HFF-Myc (cell line): Measurements from ENCODE around the gene ADAMTSL5.
"Not testable (repeated sequence)": the region's sequence is repeated elsewhere in the genome, so short reads cannot be mapped to it uniquely, and the experiment has no call there.

ENCODE experiments used
- DNase-seq: peaks from one replicate; pipeline ENCODE4 v3.0.0-alpha.2; 2011; ENCODE audit warnings: low read depth; ENCODE audit errors: extremely low read depth
- H3K4me3 ChIP-seq: replicated peaks from 2 replicates; pipeline ENCODE4 v1.5.1; 2011; ENCODE audit warnings: low read depth, mild to moderate bottlenecking, control low read depth, low read length
- TF ChIP-seq, protein P1 (sequence below): IDR thresholded peaks from 2 replicates; pipeline ENCODE4 v1.5.1; 2012; ENCODE audit warnings: mild to moderate bottlenecking, low read depth, low read length, control low read depth; ENCODE audit errors: missing control alignments

ADAMTSL5 gene

DNA sequence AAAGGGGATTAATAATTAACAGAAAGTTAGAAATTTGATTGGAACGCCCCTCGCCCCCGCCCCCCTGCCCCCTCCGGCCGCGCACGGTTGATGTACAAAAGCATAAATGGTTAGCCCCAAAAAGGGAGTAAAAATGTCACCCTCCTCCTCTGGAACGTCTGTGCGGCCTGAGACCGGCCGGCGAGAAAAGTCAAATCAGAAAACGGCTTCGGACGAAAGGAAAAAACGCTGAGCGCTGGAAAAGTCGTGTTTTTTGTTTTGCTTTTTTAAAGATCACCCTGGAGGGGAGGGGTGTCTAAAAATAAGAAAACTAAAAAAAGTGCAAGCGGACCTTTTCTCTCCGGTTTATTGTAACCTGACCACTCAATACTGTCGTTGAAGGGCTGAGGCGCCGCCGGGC lies 42.1 kb upstream of the ADAMTSL5 start:
- H3K4me3 ChIP-seq: no peak overlapping the region
- TF ChIP-seq, protein P1, sequence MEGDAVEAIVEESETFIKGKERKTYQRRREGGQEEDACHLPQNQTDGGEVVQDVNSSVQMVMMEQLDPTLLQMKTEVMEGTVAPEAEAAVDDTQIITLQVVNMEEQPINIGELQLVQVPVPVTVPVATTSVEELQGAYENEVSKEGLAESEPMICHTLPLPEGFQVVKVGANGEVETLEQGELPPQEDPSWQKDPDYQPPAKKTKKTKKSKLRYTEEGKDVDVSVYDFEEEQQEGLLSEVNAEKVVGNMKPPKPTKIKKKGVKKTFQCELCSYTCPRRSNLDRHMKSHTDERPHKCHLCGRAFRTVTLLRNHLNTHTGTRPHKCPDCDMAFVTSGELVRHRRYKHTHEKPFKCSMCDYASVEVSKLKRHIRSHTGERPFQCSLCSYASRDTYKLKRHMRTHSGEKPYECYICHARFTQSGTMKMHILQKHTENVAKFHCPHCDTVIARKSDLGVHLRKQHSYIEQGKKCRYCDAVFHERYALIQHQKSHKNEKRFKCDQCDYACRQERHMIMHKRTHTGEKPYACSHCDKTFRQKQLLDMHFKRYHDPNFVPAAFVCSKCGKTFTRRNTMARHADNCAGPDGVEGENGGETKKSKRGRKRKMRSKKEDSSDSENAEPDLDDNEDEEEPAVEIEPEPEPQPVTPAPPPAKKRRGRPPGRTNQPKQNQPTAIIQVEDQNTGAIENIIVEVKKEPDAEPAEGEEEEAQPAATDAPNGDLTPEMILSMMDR: no peak
- DNase-seq: no peak

DNA sequence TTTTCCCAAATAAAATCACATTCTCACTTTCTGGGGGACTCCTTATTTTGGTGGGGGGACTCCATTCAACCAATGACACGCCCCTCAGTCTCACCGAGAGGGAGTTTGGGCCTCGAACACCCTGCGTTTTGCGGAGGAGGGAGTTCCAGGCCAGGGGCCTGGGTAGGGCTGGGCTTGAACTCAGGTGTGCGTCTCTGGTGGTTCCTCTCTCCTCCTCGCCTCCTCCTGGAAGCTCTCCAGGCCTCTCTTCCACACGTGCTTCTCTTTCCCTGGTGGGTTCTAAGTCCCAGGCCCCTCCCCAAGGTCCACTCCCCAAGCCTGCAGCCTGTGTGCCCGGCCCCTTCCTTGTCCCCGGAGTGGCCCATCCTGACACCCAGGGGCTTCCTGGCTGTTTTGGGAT lies 40.6 kb upstream of the ADAMTSL5 start:
- DNase-seq: no peak
- H3K4me3 ChIP-seq: no peak overlapping the region
- TF ChIP-seq, protein P1: no peak

DNA sequence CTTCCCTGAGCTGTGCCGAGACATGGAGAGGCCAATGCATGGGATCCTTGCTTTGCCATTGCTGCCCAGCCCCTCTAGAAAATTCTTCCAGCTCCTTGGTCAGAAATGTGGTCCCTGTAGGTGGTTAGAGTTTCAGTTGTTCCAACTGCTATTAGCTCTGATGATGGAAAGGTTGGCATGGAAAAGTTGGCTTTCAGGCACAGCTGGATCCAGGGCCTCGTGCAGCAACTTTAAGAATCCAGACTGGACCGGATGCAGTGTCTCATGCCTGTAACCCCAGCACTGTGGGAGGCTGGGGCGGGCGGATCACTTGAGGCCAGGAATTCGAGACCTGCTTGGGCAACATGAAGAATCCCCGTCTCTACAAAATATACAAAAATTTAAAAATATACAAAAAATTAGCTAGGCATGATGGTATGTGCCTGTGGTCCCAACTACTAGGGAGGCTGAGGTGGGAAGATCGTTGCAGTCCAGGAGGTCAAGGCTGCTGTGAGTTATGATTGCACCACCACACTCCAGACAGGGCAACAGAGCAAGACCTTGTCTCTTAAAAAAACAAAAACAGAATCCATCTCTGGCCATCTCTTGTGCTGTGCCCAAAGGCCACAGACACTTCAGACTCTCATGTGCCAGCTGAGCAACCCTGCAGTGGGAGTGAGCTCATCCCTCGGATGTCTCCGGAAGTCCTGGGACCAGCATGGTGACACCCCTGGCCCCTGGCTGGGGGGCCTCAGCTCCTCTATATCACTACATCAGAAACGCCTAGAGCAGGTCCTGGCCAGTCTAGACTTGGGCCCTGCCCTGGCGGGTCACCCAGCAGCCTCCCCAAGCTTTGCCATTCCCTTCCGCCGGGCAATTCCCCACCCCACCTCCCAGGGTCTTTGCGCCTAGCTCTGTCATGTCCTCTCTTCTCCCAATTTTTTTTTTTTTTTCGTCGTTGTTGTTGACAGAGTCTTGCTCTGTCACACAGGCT lies 38.5 kb upstream of the ADAMTSL5 start:
- no peak overlapping the region for H3K4me3 ChIP-seq
- TF ChIP-seq, protein P1: no peak
- no peak for DNase-seq

DNA sequence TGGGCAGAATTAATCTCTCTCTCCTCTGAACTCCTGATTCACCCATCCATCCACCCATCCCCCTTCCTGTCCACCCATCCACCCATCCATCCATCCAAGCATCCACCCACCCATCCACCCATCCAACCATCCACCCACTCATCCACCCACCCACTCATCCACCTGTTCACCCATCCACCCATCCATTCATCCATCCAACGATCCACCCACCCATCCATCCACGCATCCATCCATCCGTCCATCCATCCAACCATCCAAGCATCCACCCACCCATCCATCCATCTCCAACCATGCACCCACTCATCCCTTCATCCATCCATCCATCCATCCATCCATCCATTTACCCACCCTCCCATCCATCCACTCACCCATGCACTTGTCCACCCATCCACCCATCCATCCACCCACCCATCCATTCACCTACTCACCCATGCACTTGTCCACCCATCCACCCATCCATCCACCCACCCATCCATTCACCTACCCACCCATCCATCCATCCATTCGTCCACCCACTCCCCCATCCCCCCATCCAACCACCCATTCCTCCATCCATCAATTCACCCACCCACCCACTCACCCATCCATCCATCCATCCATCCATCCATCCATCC lies 36.6 kb upstream of the ADAMTSL5 start:
- H3K4me3 ChIP-seq: no peak overlapping the region
- no peak for DNase-seq
- TF ChIP-seq, protein P1: no peak

DNA sequence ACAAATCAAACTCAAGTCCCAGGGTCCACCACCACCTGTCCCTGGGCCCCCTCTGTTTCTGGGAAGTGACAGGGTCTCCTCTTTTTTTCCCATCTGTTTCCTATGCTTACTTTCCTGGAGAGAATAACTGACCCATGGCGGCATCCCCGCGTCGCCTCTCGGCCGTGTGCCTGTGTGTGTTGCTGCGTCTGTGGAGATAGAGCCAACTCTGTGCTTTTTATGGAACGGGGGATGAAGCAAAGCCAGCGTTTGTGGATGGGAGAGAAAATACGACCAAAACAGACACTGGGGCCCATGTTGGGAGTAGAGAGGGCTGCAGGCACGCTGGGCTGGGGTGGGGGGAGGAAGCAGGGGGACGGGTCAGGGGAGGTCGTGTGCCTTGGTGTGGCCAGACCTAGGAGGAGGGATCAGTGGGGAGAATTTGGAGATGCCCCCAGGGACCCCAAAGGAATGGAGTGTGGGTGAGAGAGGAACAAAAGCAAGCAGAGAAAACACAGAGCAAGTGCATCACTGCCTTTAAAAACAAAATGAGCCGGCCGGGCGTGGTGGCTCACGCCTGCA lies 27.6 kb upstream of the ADAMTSL5 start:
- TF ChIP-seq, protein P1: no peak
- no peak overlapping the region for H3K4me3 ChIP-seq
- DNase-seq: no peak

DNA sequence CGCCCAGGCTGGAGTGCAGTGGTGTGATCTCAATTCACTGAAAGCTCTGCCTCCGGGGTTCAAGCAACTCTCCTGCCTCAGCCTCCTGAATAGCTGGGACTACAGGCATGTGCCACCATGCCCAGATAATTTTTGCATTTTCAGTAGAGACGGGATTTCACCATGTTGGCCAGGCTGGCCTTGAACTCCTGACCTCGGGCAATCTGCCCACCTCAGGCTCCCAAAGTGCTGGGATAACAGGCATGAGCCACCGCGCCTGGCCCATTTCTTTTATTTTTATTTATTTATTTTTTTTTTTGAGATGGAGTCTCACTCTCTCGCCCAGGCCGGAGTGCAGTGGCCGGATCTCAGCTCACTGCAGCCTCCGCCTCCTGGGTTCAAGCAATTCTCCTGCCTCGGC lies 26.9 kb upstream of the ADAMTSL5 start:
- H3K4me3 ChIP-seq, DNase-seq: not testable (repeated sequence)

DNA sequence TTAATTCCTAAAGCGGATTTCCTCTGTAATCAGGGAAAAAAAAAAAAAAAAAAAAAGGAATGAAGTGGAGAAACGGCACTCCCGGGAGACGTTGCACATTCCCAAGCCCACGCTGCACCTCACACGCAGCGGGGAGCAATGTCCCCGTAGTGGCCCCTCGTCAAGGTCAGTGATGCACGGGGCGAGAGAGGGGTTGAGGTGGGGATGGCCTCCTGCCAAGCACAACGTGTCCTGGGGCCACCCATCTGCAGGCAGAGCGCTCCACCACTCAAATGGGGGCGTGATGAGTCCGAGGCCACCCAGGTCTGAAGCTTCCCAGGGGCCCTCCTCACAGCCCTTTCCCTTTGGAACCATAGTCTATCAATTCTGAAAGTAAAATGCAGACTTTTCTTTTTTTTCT lies 26.2 kb upstream of the ADAMTSL5 start:
- no peak overlapping the region for H3K4me3 ChIP-seq
- no peak for DNase-seq
- TF ChIP-seq, protein P1: no peak

DNA sequence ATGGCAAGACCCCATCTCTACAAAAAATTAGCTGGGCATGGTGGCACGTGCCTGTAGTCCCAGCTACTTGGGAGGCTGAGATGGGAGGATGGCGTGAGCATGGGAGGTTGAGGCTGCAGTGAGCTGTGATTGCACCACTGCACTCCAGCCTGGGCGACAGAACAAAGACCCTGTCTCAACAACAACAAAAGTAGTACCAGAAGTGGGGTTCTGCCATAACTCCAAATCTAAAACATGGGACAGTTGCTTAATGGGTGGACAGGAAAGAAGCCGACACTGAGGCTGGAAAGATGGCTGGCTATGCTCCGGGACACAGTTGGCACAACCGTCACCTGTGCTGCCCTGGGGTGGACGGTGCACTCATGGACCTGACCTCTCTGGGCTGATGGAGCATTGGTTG lies 22.9 kb upstream of the ADAMTSL5 start:
- not testable (repeated sequence) for DNase-seq, H3K4me3 ChIP-seq
